LNCaP clone FGC (cell line): Measurements from ENCODE around the gene DIP2A.
"Not testable (repeated sequence)": the region's sequence is repeated elsewhere in the genome, so short reads cannot be mapped to it uniquely, and the experiment has no call there.

Source experiments
- DNase-seq: peaks from one replicate; pipeline ENCODE4 v3.0.0-alpha.2; 2011; ENCODE audit warnings: low read depth
- H3K4me3 ChIP-seq: 2 replicates; pipeline ENCODE4 v1.5.1; 2011; ENCODE audit warnings: mild to moderate bottlenecking, low read depth, low read length, control low read depth
- CTCF ChIP-seq: IDR thresholded peaks from 2 replicates; pipeline ENCODE4 v1.5.1; 2012; ENCODE audit warnings: mild to moderate bottlenecking; ENCODE audit not compliant: control insufficient read depth, insufficient read depth; ENCODE audit errors: extremely low read depth

Gene DIP2A

GRCh38 chr21:46448108-46448507 is 10.6 kb upstream of the DIP2A start:
- no peak for DNase-seq
- no peak overlapping the region for H3K4me3 ChIP-seq
- no peak for TF ChIP-seq CTCF

- not testable (repeated sequence) for H3K4me3 ChIP-seq, DNase-seq
Observed at GRCh38 chr21:46448855-46449254, 9.8 kb upstream of the DIP2A start.

DNA sequence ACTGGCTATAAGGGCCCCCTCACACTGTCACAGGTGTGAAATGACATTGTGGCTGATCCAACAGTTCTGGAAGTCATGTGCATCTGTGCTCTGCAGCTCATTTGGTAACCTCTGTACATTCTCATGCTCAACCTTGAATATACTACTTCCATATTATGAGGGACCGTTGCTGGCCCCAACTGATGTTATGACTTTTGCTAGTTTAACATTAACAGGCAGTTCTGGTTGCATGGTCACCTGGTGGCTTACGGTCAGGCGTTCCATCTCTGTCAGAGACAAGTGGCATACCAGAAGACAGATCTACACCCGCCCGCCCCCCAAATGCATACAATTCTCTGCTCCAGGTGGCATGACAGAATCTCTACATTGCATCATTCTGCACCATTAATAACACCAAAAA is 6.0 kb upstream of the DIP2A start:
- no peak for TF ChIP-seq CTCF

GRCh38 chr21:46454142-46454541 is 4.5 kb upstream of the DIP2A start:
- DNase-seq = no peak
- H3K4me3 ChIP-seq = no peak overlapping the region
- no peak for TF ChIP-seq CTCF

More for the DNA sequence above, 6.0 kb upstream of the DIP2A start:
- no peak overlapping the region for H3K4me3 ChIP-seq
- DNase-seq = no peak

GRCh38 chr21:46454634-46455390 is 3.9 kb upstream of the DIP2A start:
- no peak overlapping the region for H3K4me3 ChIP-seq
- no peak for DNase-seq
- no peak for TF ChIP-seq CTCF

DNA sequence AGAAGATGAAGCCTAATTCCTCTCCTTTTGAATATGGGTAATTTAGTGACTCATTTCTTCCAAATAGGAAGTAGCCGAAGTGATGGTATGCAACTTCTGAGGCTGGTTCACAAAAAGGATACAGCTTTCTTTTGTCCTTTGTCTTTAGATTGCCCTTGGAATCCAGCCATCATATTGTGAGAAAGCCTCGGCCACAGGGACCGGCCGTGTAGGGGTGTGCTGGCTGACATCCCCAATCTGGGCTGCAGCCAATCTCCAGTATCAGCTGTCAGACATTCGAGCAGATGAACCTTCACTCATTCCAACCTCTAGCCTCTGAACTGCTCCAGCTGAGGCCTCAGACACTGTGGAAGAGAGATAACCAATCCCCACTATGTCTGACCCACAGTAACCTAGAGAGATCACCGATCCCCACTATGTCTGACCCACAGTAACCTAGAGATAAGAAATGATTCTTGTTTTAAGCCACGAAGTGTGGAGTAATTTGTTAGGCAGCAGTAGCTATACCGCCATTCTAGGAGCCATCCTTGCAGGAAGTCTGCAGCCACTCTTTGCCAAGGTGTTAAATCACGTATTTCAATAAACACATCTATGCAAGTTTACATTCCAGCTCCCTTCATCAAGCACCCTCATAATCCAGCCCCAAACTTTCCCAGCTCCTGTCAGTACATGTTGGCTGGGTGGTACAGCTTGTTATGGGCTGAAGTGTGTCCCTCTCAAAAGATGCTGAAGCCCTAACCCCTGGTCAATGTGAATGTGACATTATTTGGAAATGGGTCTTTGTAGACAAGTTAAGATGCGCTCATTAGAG is 2.9 kb upstream of the DIP2A start:
- no peak for DNase-seq
- TF ChIP-seq CTCF = no peak
- no peak overlapping the region for H3K4me3 ChIP-seq

GRCh38 chr21:46456750-46457149 is 1.9 kb upstream of the DIP2A start:
- no peak for TF ChIP-seq CTCF
- no peak overlapping the region for H3K4me3 ChIP-seq
- DNase-seq = no peak
